Left renal pelvis (tissue), 4 donors: ENCODE results near the gene DOCK1. TPM values are rescaled to one million over a fixed set of nuclear protein-coding genes. Genes with fewer than 3 reads are reported as not detected.
A peak's percentile ranks its signal among the peaks of the same experiment; 100 is the strongest.
"Not testable (repeated sequence)": the region's sequence is repeated elsewhere in the genome, so short reads cannot be mapped to it uniquely, and the experiment has no call there.

Experiments used
- DNase-seq, 4 donors: peaks; one replicate each; pipeline ENCODE4 v3.0.0-alpha.2; 2013; ENCODE audit warnings: low read depth in 4 of 4, low spot score in 3 of 4
- polyA plus RNA-seq, 4 donors: library from polyadenylated mRNA; unstranded; fragments of 120-200 nt; gene quantifications; one replicate each; pipeline ENCODE4 v1.2.1, GENCODE V29; 2013; ENCODE audit not compliant: insufficient read length in 4 of 4

Gene DOCK1
- polyA plus RNA-seq: 10 to 100 TPM; 62.7 to 68.3 (median 66.4) TPM

DNA sequence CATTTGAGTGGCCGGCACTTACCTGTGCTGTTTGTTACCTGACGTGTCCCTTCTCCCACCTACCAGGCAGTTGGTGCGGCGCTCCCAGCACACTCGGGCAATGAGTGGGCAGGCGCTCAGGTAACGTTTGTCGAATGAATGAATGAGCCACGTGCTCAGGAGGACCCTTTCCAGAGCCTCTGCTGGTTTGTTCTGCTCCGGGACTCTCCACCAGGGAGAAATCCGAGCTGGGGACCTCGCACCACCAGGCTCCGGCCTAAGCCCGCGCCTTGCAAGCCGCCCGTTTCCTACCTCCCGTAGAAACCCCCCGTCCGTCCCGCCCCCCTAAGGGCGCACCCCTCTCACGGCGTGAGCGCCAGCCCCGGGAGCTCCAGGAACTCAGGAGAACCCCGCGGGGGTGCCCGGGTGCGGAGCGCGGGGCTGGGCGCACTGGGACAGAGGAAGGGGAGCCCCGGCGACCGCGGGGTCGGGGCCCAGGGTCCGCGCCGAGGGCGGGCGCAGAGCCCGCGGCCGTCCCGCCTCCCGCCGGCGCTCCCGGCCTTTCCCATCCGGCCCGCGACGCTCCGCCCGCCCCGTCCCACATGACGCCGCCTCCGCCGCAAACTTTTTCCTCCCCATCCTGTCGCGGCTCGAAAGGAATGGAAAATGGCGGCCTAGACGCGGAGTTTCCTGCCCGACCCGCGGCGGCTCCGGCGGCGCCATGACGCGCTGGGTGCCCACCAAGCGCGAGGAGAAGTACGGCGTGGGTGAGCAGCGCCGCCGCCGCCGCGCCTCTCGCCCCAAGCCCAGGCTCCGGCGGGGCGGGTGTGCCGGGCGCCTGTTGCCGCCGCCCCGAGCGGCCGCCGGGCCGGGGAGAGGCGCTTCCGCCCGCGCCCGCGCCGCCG, at the start of gene DOCK1:
Gene DOCK1 (plus strand): TSS at position 611 of the 884 bp plus-strand sequence. CDS start 90 bp downstream, at position 701.
- peak in 2 of 4 donors; percentile 55 to 58 for DNase-seq

DNA sequence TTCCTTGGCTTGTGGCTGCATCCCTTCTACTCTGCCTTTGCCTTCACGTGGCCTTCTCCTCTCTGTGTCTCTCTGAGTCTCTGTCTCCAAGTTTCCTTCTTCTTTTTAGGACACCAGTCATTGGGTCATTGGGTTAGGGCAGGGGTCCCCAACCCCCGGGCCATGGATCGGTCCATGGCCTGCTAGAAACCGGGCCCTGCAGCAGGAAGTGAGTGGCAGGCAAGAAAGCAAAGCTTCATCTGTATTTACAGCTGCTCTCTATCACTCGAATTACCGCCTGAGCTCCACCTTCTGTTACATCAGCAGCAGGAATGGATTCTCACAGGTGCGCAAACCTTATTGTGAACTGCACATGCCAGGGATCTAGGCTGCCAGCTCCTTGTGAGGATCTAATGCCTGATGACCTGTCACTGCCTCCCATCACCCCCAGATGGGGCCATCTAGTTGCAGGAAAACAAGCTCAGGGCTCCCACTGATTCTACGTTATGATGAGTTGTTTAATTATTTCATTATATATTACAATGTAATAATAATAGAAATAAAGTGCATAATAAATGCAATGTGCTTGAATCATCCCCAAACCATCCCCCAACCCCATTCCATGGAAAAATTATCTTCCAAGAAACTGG, 47.9 kb upstream of the DOCK1 start:
- DNase-seq: no peak

DNA sequence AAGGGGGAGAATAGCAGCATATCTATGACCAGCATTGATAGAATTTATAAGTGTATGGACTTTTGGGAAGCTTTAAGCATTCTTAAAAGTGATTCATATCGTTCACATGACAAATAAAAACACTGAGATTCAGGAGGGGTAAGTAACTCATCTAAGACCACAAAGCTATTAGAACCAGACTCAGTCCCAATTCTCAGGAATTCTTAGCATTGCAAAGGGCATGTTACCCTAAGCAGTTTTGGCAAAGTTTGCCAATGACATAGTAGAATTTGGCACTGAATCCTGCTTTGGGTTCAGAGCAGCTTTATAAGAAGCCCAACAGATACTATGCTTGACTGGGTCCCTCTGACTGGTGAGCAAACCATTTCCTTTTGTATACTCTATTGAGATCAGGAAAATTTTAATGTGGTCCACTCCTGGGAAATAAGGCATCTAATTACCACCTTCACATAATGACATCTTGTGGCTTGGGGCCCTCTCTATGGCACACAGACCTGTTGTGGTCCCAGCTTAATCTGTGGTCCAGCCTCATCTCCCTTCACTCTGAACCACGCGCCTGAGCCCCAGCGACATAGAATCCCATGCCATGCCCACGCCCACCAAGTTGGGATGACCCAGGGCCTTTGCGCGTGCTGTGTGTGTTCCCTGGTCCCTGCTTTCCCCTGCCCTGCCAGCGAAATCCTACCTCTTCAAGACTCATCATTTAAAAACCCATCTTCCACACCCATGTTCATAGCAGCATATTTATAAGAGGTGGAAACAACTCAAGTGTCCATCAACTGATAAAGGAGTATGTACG, 37.5 kb upstream of the DOCK1 start:
- DNase-seq: no peak

DNA sequence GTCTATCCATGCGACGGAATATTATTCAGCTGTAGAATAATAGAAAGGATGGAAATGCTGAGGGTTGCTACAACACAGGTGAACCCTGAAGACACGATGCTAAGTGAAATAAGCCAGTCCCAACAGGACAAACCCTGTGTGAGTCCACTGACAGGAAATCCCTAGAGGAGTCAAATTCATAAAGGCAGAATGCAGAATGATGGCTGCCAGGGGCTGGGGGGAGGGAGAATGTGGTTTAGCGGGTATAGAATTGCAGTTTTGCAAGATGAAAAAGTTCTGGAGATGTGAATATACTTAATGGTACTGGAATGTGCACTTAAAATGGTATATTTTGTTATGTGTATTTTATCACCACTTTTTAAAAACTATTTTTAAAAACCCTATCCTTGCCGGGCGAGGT, 36.9 kb upstream of the DOCK1 start:
- no peak for DNase-seq

DNA sequence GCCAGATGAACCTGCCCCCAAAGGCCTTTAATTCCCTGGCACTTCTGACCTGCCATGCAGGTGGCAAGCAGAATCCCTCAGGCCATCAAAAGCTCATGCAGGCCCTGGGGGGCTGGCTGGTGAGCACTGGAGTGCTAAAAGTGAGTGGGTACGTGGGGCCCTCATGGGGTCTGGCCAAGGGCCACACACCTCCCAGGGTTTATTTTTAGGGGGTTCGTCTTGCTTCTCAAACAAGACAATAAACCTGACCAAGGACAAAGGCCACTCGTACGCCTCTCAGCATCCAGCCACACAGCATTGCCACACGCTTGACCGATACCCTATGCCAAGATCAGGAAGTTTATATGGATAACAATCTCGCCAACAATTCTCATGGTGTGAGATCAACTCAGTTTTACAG, 33.1 kb upstream of the DOCK1 start:
- no peak for DNase-seq

DNA sequence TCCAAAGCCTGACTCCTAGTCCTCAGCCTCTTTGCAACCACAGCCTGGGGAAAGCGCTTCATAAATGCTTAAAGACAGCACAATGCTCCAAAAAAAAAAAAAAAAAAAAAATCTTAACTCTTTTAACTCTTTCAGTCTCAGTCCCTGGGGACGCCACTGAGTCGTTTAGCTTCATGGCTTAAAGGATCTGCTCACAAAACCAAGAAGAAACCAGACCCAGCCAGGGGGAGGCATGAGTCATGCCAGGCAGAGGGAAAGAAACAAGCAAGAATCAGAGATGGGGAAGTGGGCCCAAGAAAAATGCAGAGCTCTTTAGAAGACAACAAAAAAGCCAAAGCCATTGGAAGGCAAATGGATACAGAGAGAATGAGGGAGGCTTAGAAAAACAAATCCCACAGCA, 32.5 kb upstream of the DOCK1 start:
- DNase-seq: no peak

DNA sequence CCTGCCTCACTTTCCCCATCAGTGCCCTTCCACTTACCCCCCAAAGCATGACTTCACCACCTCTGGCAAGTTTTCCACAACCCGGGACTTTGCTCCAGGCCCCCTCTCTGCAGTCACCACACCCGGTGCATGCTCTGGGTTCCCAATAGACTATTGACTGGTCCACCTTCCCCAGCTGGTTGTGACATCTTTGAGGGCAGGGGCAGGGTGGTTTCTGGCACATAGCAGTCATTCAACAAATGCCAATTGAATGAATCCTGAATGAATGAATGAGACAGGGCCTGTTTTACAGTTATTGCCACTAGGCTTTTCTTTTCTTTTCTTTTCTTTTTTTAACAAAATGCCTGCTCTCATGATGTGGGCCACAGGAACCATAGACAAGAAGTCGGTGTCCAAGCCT, 28.8 kb upstream of the DOCK1 start:
- DNase-seq: no peak

DNA sequence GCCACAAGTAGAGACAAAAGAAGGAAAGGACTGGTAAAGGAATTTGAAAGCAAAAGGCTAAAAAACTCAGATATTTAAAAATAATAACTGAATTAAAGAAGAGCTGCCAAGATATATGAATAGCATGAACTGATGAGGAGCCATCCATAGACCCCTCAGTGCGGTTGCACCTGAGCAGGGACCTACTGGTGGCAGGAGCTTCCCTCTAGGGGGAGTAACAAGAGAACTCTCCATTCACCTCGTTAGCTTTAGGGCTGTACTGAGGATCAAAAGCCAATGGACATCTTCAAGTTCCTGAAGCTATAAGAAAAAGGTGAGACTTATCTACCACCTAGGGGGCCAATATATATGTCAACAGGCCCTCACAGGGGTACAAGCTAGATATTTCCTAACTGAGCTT, 27.8 kb upstream of the DOCK1 start:
- DNase-seq: no peak

DNA sequence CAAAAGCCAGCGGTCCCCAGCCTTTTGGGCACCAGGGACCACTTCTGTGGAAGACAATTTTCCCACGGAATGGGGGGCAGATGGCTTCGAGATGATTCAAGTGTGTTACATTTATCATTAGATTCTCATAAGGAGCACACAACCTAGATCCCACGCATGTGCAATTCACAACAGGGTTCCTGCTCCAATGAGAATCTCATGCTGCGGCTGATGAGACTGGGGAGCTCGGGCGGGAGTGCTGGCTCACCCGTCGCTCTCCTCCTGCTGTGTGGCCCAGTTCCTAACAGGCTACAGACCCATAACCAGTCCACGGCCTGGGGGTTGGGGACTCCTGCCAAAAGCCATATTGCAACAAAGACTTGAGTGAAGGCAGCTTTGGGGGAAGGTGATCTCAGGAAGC, 26.6 kb upstream of the DOCK1 start:
- DNase-seq: no peak

DNA sequence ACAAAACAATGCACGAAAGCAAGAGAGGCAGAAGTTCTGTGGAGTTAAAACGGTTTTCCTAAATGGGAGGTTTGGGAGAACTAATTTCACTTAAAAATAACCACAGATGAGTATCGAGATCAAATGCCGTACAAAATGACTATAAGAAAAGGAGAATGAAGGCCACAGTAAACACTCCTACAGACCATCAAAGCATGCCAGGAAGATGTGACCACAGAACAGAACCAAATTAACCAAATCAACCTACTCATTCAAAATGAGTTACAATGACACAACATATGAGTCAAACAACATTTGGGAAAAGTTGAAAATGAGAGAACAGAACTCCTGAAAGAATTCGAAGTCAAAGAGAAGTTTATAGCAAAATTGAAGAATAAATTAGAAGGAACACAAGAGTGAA, 24.3 kb upstream of the DOCK1 start:
- DNase-seq: no peak

DNA sequence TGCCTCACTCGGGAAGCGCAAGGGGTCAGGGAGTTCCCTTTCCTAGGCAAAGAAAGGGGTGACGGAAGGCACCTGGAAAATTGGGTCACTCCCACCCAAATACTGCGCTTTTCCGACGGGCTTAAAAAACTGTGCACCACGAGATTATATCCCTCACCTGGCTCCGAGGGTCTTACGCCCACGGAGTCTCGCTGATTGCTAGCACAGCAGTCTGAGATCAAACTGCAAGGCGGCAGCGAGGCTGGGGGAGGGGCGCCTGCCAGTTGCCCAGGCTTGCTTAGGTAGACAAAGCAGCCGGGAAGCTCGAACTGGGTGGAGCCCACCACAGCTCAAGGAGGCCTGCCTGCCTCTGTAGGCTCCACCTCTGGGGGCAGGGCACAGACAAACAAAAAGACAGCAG, 23.2 kb upstream of the DOCK1 start:
- DNase-seq: not testable (repeated sequence)

DNA sequence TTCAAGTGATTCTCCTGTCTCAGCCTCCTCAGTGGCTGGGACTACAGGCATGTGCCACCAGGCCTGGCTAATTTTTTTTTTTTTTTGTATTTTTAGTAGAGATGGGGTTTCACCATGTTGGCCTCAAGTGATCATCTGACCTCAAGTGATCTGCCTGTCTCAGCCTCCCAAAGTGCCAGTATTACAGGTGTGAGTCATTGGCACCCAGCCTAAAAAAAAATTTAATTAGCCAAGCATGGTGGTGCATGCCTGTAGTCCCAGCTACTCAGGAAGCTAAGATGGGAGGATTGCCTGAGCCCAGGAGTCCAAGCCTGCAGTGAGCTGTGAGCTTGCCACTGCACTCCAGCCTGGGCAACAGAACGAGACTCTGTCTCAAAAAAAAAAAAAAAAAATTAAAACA, 16.8 kb upstream of the DOCK1 start:
- DNase-seq: not testable (repeated sequence)

DNA sequence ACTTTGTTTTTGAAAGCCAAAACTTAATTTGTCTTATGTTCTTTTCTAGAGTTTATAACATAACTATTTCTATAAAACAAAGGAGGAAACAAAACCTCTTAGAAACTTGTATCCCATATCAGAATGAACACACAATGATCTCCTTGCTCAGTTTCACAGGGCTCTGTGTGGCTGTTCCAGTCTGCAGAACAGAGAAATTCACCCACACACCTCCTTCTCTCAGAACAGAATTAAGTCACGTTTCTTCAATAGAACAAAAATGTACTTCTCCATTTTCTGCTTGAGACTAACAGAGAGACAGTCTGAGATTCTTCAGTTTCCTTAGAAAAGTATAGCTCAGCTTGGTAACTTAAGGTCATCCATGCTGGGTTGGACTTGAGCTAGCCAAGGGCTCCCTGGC, 15.8 kb upstream of the DOCK1 start:
- no peak for DNase-seq

DNA sequence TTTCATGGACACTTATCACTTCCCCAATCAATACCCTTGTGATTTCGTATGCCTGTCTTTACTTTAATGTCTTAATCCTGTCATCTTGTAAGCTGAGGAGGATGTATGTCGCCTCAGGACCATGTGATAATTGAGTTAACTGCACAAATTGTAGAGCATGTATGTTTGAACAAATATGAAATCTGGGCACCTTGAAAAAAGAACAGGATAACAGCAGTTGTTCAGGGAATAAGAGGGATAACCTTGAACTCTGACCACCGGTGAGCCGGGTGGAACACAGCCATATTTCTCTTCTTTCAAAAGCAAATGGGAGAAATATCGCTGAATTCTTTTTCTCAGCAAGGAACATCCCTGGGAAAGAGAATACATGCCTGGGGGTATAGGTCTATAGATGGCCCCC, 14.4 kb upstream of the DOCK1 start:
- DNase-seq: not testable (repeated sequence)

DNA sequence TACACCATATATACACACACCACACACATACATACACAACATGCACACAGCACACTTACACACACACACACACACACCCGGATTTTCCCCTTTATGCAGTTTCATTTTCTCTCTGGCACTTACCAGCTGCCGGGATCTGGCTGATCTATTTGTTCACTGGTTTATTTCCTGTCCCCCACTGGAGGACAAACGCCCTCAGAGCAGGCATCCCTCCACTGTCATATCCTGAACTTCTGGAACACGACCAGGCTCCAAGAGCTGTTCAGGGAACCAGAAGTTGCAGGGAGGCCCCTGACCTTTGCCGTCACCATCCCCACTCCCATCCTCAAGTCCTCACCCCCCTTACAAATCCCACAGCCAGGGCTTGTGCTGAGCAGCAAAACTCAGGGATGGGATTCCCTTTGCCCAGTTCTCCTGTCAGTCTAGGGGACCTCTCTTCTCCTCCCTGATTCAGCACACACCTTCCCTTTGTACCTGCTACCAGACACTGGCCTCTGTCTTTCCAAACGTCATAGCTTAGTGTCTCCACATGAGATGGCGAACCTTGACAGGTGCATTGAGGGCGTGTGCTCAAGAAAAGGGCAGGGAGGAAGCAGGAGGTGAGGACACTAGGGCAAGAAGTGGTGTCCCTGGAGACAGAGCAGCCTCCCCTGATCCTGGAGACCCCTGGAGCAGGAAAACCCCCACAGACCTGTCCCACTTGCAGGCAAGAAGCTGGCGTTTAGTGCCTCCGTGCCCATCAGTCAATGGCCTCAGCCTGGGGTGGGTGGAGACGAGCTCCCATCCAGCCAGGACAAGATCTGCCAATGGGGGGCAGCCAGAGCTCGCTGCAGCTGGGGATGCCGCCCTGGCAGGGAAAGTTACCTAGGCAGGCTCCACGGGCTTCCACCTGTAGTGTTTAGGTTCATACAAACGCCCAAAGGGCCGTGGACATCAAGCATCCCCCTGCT, 12.7 kb upstream of the DOCK1 start:
- DNase-seq: no peak

DNA sequence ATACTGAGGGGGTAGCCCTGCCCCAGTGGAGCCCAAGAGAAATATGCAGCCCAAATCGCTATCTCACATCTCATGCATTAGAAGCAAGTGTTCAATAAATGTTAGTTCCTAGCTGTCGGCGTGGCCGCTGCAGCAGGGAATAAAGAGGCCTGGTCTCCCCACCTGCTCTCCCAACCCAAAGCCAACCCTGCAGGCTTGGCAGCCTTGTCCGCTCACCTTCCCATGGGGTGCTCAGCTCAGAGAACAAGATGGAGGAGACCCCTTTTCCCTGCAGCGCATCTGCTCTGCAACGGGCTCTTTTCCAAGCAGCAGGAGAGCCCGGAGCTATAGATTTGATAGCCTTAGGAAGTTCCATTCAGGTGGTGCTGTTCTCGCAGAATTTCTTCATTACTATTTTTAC, 12.0 kb upstream of the DOCK1 start:
- DNase-seq: no peak

DNA sequence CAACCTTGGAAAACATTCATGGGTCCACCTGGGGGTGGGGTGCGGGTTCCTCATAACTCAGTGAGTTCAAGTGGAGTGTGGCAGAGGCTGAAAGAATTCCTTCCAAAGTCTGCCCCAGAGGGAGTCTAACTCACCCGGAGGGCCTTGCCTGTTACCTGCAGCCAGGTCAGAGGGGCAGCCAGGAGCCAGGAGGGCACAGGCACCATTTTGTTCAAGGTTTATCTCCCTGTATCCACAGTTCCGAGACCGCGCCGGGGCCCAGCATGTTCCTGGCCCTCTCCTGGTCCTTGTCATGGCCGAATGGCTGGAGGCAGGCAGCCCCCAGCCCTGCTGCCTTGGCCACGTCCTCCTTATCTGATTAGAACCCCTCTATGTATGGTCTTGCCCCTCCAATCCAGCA, 11.4 kb upstream of the DOCK1 start:
- DNase-seq: no peak

DNA sequence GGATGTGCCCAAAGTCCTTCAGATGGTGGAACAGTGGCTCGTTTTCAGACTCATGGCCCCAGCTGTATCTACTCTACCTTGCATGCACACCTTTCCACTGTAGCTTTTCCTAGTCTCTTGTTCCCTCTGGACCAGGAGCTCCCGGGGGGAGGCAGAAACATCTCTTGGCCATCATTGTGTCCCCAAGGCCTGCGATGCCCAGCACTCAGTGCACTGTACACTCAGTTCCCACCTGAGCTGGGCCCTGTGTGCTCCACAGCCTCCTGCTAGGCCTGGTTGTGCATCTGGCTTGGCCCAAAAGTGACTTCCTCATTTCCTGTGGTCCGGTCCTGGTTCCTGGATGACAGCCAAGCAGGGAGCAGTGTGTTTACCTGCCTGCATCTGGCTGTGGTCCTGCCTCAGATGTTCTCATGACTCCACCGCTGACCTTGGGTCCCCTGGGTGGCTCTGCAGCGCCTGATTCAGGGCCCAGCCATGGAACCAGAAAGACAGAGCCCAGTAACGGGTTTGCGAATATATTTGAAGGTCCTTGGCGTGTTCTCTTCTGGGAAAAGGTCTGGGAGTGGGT, 9.9 kb upstream of the DOCK1 start:
- no peak for DNase-seq

DNA sequence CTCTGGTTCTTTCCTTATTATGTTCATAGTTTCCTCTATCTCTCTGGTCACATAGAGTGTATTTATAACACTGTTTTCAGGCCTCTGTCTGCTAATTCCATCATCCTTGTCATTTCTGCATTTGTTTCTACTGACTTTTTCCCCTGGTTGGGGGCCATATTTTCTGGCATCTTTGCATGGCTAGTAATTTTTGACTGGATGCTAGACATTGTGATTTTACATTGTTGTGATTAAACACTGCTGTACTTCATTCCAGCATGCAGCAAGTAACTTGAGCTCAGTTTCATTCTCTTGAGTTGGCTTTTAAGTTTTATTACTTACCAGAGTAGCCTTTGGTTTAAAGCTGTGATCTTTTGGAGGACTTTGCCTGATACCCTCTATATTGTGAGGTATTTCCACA, 6.8 kb upstream of the DOCK1 start:
- no peak for DNase-seq

DNA sequence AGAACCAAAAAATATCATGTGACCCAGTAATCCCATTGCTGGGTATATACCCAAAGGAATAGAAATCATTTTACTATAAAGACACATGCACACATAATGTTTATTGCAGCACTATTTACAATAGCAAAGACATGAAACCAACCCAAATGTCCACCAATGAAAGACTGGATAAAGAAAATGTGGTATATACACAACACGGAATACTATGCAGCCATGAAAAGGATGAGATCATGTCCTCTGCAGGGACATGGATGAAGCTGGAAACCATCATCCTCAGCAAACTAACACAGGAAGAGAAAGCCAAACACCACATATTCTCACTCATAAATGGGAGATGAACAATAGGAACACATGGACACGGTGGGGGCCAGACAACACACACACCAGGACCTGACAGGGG, 5.7 kb upstream of the DOCK1 start:
- DNase-seq: not testable (repeated sequence)
